Neural crest cell (in vitro differentiated cells): ENCODE results near the gene LSAMP. TPM values are rescaled to one million over a fixed set of nuclear protein-coding genes. Genes with fewer than 3 reads are reported as not detected.

Experiments
- DNase-seq: peaks from one replicate; pipeline ENCODE4 v3.0.0; 2021; ENCODE audit warnings: low read depth, mixed read lengths, low spot score
- H3K27ac Mint-ChIP-seq: one replicate; pipeline ENCODE4 v1.8.0; 2021; ENCODE audit warnings: mild to moderate bottlenecking, mixed read lengths; ENCODE audit not compliant: unreplicated experiment
- H3K27me3 Mint-ChIP-seq: 2 replicates; pipeline ENCODE4 v1.8.0; 2021; ENCODE audit warnings: low read depth, mild to moderate bottlenecking, mixed read lengths
- H3K36me3 Mint-ChIP-seq: 2 replicates; pipeline ENCODE4 v1.8.0; 2021; ENCODE audit warnings: low read depth, mild to moderate bottlenecking, mixed read lengths
- H3K4me1 Mint-ChIP-seq: 2 replicates; pipeline ENCODE4 v1.8.0; 2021; ENCODE audit warnings: mixed read lengths
- H3K4me3 Mint-ChIP-seq: one replicate; pipeline ENCODE4 v1.8.0; 2021; ENCODE audit warnings: mild to moderate bottlenecking, mixed read lengths
- H3K9me3 Mint-ChIP-seq: 2 replicates; pipeline ENCODE4 v1.8.0; 2021; ENCODE audit warnings: mixed read lengths
- total RNA-seq: library from RNA; stranded (reverse); gene quantifications from 2 replicates; pipeline ENCODE4 v1.2.1, GENCODE V29; 2021
- TF ChIP-seq, protein P1 (sequence below): fragments of 200-600 bp; sonication (generic); conservative IDR thresholded peaks from 2 replicates; pipeline ENCODE4 v1.5.0; 2021; ENCODE audit warnings: antibody characterized with exemption, mild to moderate bottlenecking

LSAMP gene
- total RNA-seq, 1 donor from 2014 or later = 36.7 TPM

DNA sequence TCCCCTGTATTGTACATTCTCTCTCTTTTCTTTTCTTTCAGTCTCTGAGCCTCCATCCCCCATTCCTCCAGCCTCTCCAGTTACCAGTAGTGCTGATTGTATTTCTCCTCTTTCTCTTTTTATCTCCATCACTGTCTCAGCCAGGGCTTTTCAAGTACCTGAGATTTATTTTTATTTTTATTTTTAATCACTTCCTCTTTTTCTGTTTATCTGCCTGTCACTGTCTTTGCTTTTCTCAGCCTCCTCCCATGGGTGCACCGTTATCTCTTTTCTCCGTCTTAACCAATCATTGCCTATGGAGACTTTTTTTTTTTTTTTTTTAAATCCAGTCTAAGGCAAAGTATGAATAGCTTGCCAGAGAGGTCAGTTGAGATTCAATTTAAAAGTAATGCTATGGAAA, 462.7 kb downstream of the LSAMP start:
- Mint-ChIP-seq H3K27ac (no peak overlapping the region), H3K27me3 (no peaks in the 10 kb centered on the region), H3K4me3 (no peak overlapping the region), H3K9me3 (no peaks in the 10 kb centered on the region), H3K4me1 (peaks cover 5% of the 10 kb centered on the region), H3K36me3 (peaks cover 2% of the 10 kb centered on the region)
- DNase-seq = no peak
- TF ChIP-seq, protein P1, sequence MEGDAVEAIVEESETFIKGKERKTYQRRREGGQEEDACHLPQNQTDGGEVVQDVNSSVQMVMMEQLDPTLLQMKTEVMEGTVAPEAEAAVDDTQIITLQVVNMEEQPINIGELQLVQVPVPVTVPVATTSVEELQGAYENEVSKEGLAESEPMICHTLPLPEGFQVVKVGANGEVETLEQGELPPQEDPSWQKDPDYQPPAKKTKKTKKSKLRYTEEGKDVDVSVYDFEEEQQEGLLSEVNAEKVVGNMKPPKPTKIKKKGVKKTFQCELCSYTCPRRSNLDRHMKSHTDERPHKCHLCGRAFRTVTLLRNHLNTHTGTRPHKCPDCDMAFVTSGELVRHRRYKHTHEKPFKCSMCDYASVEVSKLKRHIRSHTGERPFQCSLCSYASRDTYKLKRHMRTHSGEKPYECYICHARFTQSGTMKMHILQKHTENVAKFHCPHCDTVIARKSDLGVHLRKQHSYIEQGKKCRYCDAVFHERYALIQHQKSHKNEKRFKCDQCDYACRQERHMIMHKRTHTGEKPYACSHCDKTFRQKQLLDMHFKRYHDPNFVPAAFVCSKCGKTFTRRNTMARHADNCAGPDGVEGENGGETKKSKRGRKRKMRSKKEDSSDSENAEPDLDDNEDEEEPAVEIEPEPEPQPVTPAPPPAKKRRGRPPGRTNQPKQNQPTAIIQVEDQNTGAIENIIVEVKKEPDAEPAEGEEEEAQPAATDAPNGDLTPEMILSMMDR = no peak

DNA sequence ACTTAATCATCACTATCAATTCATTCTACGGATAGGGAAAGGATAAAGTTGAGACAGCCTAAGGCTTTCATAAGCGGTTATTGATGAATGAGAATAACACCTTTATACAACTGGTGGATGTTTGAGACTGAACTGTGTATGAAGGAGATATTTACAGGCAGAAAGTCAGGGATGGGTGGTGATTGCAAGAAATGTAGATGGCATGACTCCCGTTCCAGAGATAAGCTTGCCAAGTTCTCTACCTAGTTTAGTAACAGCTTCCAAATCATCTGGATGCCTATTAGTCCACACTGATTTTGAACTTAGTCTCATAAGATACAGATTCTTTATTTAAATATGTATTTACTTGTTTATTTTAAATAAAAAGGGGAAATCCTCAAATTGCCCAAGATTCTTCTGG, 463.2 kb downstream of the LSAMP start:
- H3K4me1 Mint-ChIP-seq = peaks cover 5% of the 10 kb centered on the region
- DNase-seq = no peak
- TF ChIP-seq, protein P1 = no peak
- H3K27me3 Mint-ChIP-seq = no peaks in the 10 kb centered on the region
- no peak overlapping the region for H3K4me3 Mint-ChIP-seq
- H3K9me3 Mint-ChIP-seq = no peaks in the 10 kb centered on the region
- H3K36me3 Mint-ChIP-seq = peaks cover 2% of the 10 kb centered on the region
- no peak overlapping the region for H3K27ac Mint-ChIP-seq

DNA sequence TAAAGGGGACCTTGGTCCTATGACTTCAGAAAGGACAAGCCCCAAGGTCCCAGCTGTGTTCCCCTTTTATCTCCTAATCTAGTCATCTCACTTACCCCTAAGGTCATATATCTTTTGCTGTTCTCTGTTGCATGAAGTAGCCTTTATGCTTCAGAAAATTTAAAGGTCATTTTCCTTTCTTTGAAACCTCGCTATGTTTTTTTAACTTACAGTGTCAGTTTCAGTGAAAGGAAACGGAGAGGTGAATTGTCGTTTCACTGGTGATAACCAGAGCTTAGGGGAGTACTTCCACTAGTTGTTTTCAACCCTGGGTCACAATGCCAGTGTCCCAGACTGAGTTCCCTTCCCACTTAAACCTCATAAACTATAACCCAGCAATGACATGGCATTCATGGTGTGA, 464.6 kb downstream of the LSAMP start:
- peaks cover under 1% of the 10 kb centered on the region for H3K36me3 Mint-ChIP-seq
- peaks cover 5% of the 10 kb centered on the region for H3K4me1 Mint-ChIP-seq
- DNase-seq = no peak
- no peaks in the 10 kb centered on the region for H3K27me3 Mint-ChIP-seq
- no peaks in the 10 kb centered on the region for H3K9me3 Mint-ChIP-seq
- H3K27ac Mint-ChIP-seq = no peak overlapping the region
- TF ChIP-seq, protein P1 = no peak
- no peak overlapping the region for H3K4me3 Mint-ChIP-seq

DNA sequence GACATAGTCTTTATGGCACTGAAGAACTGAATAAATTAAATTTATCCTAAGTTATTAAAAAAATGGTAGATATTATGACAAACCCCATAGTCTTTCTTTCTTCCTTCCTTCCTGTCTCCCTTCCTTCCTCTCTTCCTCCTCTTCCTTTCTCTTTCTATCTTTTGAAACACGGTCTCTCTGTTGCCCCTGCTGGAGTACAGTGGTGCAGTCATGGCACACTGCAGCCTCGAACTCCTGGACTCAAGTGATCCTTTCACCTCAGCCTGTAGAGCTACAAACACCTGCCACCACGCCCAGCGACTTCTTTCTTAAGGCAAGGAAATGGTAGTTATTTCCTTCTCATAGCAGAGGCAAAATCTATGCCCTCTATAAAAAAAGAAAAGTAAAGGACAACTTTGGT, 467.4 kb downstream of the LSAMP start:
- H3K27ac Mint-ChIP-seq = no peak overlapping the region
- no peak overlapping the region for H3K4me3 Mint-ChIP-seq
- peaks cover 5% of the 10 kb centered on the region for H3K4me1 Mint-ChIP-seq
- no peaks in the 10 kb centered on the region for H3K27me3 Mint-ChIP-seq
- no peaks in the 10 kb centered on the region for H3K9me3 Mint-ChIP-seq
- no peak for DNase-seq
- TF ChIP-seq, protein P1 = no peak
- no peaks in the 10 kb centered on the region for H3K36me3 Mint-ChIP-seq

DNA sequence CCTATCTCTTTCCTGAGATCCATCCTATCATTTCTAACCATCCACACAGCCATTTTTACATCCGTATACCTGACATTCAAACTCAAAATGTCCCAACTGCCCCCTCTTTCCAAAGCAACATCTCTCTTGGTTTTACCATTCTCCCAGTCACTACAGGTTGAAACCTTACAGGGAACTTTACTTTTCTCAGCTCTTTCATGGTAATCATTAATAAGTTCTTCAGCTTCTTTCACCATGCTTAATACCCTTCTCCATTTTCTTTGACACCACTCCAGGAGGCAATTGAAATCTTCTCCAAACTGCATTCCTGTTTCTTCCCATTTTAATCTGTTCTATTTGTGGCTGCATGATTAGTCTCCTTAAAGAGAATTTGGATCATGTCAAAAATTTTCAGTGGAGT, 469.5 kb downstream of the LSAMP start:
- Mint-ChIP-seq H3K36me3 (no peaks in the 10 kb centered on the region), H3K4me1 (peaks cover 3% of the 10 kb centered on the region), H3K4me3 (no peak overlapping the region), H3K9me3 (no peaks in the 10 kb centered on the region), H3K27ac (no peak overlapping the region), H3K27me3 (no peaks in the 10 kb centered on the region)
- TF ChIP-seq, protein P1 = no peak
- DNase-seq = no peak

DNA sequence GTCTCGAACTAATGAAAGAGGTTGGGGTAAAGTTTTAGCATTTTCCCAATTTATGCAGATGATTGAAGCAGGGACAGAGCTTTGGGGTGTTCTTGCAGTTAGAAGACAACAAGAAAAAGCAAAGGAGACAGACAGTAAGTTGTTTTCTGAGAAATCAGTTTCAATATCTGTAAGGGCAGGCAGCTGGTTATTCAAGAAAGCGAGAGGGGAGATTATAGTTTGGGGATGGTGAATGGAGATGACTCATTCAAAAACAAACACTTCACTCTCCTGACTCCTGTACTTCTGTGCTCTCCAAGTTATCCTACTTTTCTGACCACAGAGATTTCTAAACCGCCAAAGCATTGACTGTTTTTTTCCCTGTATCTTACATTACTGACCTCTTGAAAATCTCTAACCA, 469.9 kb downstream of the LSAMP start:
- no peak overlapping the region for H3K27ac Mint-ChIP-seq
- no peak overlapping the region for H3K4me3 Mint-ChIP-seq
- H3K36me3 Mint-ChIP-seq = no peaks in the 10 kb centered on the region
- H3K4me1 Mint-ChIP-seq = no peaks in the 10 kb centered on the region
- TF ChIP-seq, protein P1 = no peak
- no peaks in the 10 kb centered on the region for H3K9me3 Mint-ChIP-seq
- DNase-seq = no peak
- no peaks in the 10 kb centered on the region for H3K27me3 Mint-ChIP-seq
